Endothelial cell of umbilical vein (primary cell): ENCODE measurements around the gene DIAPH2. TPM values are rescaled to one million over a fixed set of nuclear protein-coding genes. Genes with fewer than 3 reads are reported as not detected.

Source experiments
- BruUV-seq: library from RNA; stranded (reverse); fragments of 400-500 nt; replicated peaks from 2 replicates; lab custom pipeline; 2021; lab: Mats Ljungman, UMichigan
- CTCF ChIA-PET: fragments of 300-600, 350-600 bp; sonication (Branson Sonifier 250); formaldehyde crosslinking; loops from one replicate; lab custom pipeline; 2021; ENCODE audit warnings: antibody characterized with exemption, inconsistent platforms; lab: Charles Lee
- POLR2A ChIA-PET: fragments of 300-600, 350-600 bp; sonication (Branson Sonifier 250); formaldehyde crosslinking; loops from one replicate; lab custom pipeline; 2021; ENCODE audit warnings: antibody characterized with exemption, inconsistent platforms; lab: Charles Lee
- DNase-seq: peaks from one replicate; pipeline ENCODE4 v3.0.0-alpha.2; 2011; ENCODE audit warnings: low read depth, low spot score
- FAIRE-seq: peaks from 2 replicates; lab custom pipeline; 2011; peaks lifted over from hg19 to GRCh38; lab: Jason Lieb, UNC
- H2AFZ ChIP-seq: 2 replicates; pipeline ENCODE4 v1.6.0; 2012; ENCODE audit warnings: low read depth, low read length, control low read depth, inconsistent platforms
- H3K27ac ChIP-seq: 2 replicates; pipeline ENCODE4 v1.5.1; 2011; ENCODE audit warnings: low read depth, mild to moderate bottlenecking, control low read depth, low read length, moderate library complexity; ENCODE audit not compliant: insufficient read depth
- H3K27me3 ChIP-seq, 2 experiments: 2 replicates each; pipeline versions ENCODE4 v1.6.0 to v1.6.1; 2011; ENCODE audit warnings: low read length in 2 of 2, mixed read lengths in 1 of 2; ENCODE audit not compliant: control insufficient read depth in 2 of 2, insufficient read depth in 2 of 2
- H3K36me3 ChIP-seq, 2 experiments: 2 replicates in 1 of 2; 3 replicates in 1 of 2; pipeline ENCODE4 v1.5.1; 2011; ENCODE audit warnings: low read length in 2 of 2, mild to moderate bottlenecking in 1 of 2, moderate library complexity in 1 of 2; ENCODE audit not compliant: control insufficient read depth in 2 of 2, insufficient read depth in 2 of 2; ENCODE audit errors: extremely low read depth in 1 of 2
- H3K4me1 ChIP-seq: 3 replicates; pipeline ENCODE4 v1.5.1; 2011; ENCODE audit warnings: mild to moderate bottlenecking, low read length; ENCODE audit not compliant: control insufficient read depth, insufficient read depth; ENCODE audit errors: extremely low read depth
- H3K4me2 ChIP-seq: 2 replicates; pipeline ENCODE4 v1.6.1; 2011; ENCODE audit warnings: low read length, control low read depth, mixed read lengths; ENCODE audit not compliant: insufficient read depth
- H3K4me3 ChIP-seq, 3 experiments: fragments of 200-600 bp in 1 of 3; sonication (generic), shearing (Covaris generic) in 1 of 3; replicated peaks in 1 of 3; 2 replicates each; pipeline ENCODE4 v1.5.1; 2011 to 2016; ENCODE audit warnings: control low read depth in 3 of 3, low read length in 3 of 3, mild to moderate bottlenecking in 2 of 3, inconsistent platforms in 1 of 3, low read depth in 1 of 3, moderate library complexity in 1 of 3; ENCODE audit not compliant: insufficient read depth in 1 of 3
- H3K79me2 ChIP-seq: 2 replicates; pipeline ENCODE4 v1.6.0; 2012; ENCODE audit warnings: low read length, inconsistent platforms; ENCODE audit not compliant: control insufficient read depth, insufficient read depth
- H3K9ac ChIP-seq: replicated peaks from 2 replicates; pipeline ENCODE3; 2011; ENCODE audit warnings: low read length, control low read depth; ENCODE audit not compliant: insufficient read depth; ENCODE audit errors: extremely low read depth
- H3K9me1 ChIP-seq: replicated peaks from 3 replicates; pipeline ENCODE4 v1.6.0; 2011; ENCODE audit warnings: mild to moderate bottlenecking, low read length; ENCODE audit not compliant: control insufficient read depth, insufficient read depth; ENCODE audit errors: extremely low read depth
- H3K9me3 ChIP-seq: replicated peaks from 2 replicates; pipeline ENCODE4 v1.5.1; 2012; ENCODE audit warnings: low read length, inconsistent platforms; ENCODE audit not compliant: control insufficient read depth, insufficient read depth
- H4K20me1 ChIP-seq: replicated peaks from 2 replicates; pipeline ENCODE3; 2011; ENCODE audit warnings: mild to moderate bottlenecking, low read length; ENCODE audit not compliant: control insufficient read depth, insufficient read depth; ENCODE audit errors: extremely low read depth
- CTCF ChIP-seq, 2 donors: IDR thresholded peaks; 1 replicate in 1 of 2; 2 replicates in 1 of 2; pipeline ENCODE4 v1.5.1; 2011; ENCODE audit warnings: low read length in 2 of 2, mild to moderate bottlenecking in 2 of 2, moderate library complexity in 2 of 2, control low read depth in 1 of 2, inconsistent platforms in 1 of 2, low read depth in 1 of 2; ENCODE audit not compliant: insufficient read depth in 1 of 2; ENCODE audit errors: extremely low read depth in 1 of 2
- EZH2 ChIP-seq: IDR thresholded peaks from 2 replicates; pipeline ENCODE4 v1.6.1; 2012; ENCODE audit warnings: borderline replicate concordance, low read depth, mild to moderate bottlenecking, moderate library complexity, low read length, inconsistent platforms; ENCODE audit not compliant: severe bottlenecking
- FOS ChIP-seq: IDR thresholded peaks from 2 replicates; pipeline ENCODE4 v1.6.1; 2011; ENCODE audit warnings: mild to moderate bottlenecking, low read length, moderate library complexity, borderline replicate concordance; ENCODE audit not compliant: insufficient read depth
- GATA2 ChIP-seq: IDR thresholded peaks from 2 replicates; pipeline ENCODE4 v1.7.0; 2011; ENCODE audit warnings: low read depth, mild to moderate bottlenecking, moderate library complexity, mixed read lengths, low read length; ENCODE audit not compliant: insufficient read length, insufficient read depth
- JUN ChIP-seq: IDR thresholded peaks from 2 replicates; pipeline ENCODE4 v1.6.1; 2011; ENCODE audit warnings: borderline replicate concordance, low read depth; ENCODE audit not compliant: insufficient read length, insufficient read depth
- MAX ChIP-seq: IDR thresholded peaks from 2 replicates; pipeline ENCODE4 v1.6.1; 2011; ENCODE audit not compliant: insufficient read depth, insufficient read length
- MYC ChIP-seq: IDR thresholded peaks from one replicate; pipeline ENCODE4 v1.6.1; 2011; ENCODE audit warnings: mild to moderate bottlenecking, low read depth, low read length
- POLR2A ChIP-seq: IDR thresholded peaks from 2 replicates; pipeline ENCODE4 v1.6.1; 2012; ENCODE audit warnings: low read depth, mild to moderate bottlenecking, control low read depth, low read length
- POLR2AphosphoS5 ChIP-seq: IDR thresholded peaks from 2 replicates; pipeline ENCODE4 v1.6.1; 2012; ENCODE audit warnings: low read depth, mild to moderate bottlenecking, control low read depth, low read length, moderate library complexity; ENCODE audit not compliant: insufficient read depth
- dilution Hi-C: fragments of 300-500 bp; cut with MboI; formaldehyde crosslinking; loops from one replicate; pipeline ENCODE4 v1.15.0; 2019; ENCODE audit warnings: low sequenced_read_pairs; ENCODE audit not compliant: extremely low pct_ligation_motif_present
- intact Hi-C: fragments of 100-400 bp; cut with micrococcal nuclease; formaldehyde crosslinking; loops from one replicate; pipeline ENCODE4 v1.10.0; 2022
- polyA plus RNA-seq, 4 experiments: library from polyadenylated mRNA; depleted of rRNA in 3 of 4; stranded (reverse) in 3 of 4; unstranded in 1 of 4; fragments of >200 nt; gene quantifications; 2 replicates each; pipeline versions ENCODE4 v1.2.1 to v1.2.3, GENCODE V29; 2011 to 2012; ENCODE audit warnings: missing spikeins in 1 of 4
- total RNA-seq: library from RNA; stranded (reverse); gene quantifications from 2 replicates; pipeline ENCODE4 v1.2.3, GENCODE V29; 2021

The DIAPH2 gene
- total and polyA plus RNA-seq, 2 donors (not counting 3 experiments of a cell fraction or from before 2014, with no cell fraction given): 3.0 to 30.0 TPM

- FAIRE-seq: no peak
These were observed 505.0 kb downstream of the DIAPH2 start for GRCh38 chrX:97189668-97190067.

GRCh38 chrX:97199501-97199900, 514.9 kb downstream of the DIAPH2 start:
- Histone ChIP-seq H3K4me3 (no peak overlapping the region), H2AFZ (no peak overlapping the region), H3K27me3 (no peaks in the 10 kb centered on the region), H3K4me2 (no peak overlapping the region), H3K27ac (no peak overlapping the region), H3K9me3 (no peaks in the 10 kb centered on the region), H4K20me1 (no peaks in the 10 kb centered on the region), H3K9me1 (no peaks in the 10 kb centered on the region), H3K36me3 (no peaks in the 10 kb centered on the region), H3K79me2 (no peaks in the 10 kb centered on the region), H3K4me1 (no peaks in the 10 kb centered on the region), H3K9ac (no peak overlapping the region)
- FAIRE-seq (no peak), DNase-seq (no peak)
- TF ChIP-seq GATA2 (no peak), EZH2 (no peak), FOS (no peak), MYC (no peak), POLR2AphosphoS5 (no peak), MAX (no peak), CTCF (IDR thresholded peaks at IDR 0.05; ENCODE audit: extremely low read depth in 1 of 2, insufficient read depth in 1 of 2, low read depth in 1 of 2, low read length in 2 of 2) (no peak), POLR2A (no peak), JUN (no peak)
- BruUV-seq: no TSS peak
- ChIA-PET POLR2A (no interaction called here), CTCF (no interaction called here)
- dilution Hi-C loops (no loop called here), intact Hi-C loops (no loop called here)

More at GRCh38 chrX:97189668-97190067, 505.0 kb downstream of the DIAPH2 start:
- Histone ChIP-seq H3K9ac (no peak overlapping the region), H4K20me1 (no peaks in the 10 kb centered on the region), H3K27me3 (no peaks in the 10 kb centered on the region), H3K4me2 (no peak overlapping the region), H3K36me3 (no peaks in the 10 kb centered on the region), H3K79me2 (no peaks in the 10 kb centered on the region), H2AFZ (no peak overlapping the region), H3K27ac (no peak overlapping the region), H3K9me3 (no peaks in the 10 kb centered on the region), H3K4me1 (no peaks in the 10 kb centered on the region), H3K9me1 (no peaks in the 10 kb centered on the region), H3K4me3 (no peak overlapping the region)
- DNase-seq: no peak
- dilution Hi-C loops (no loop called here), intact Hi-C loops (no loop called here)
- POLR2A ChIA-PET: no interaction called here
- CTCF ChIA-PET: no interaction called here
- TF ChIP-seq GATA2 (no peak), CTCF (IDR thresholded peaks at IDR 0.05; ENCODE audit: extremely low read depth in 1 of 2, insufficient read depth in 1 of 2, low read depth in 1 of 2, low read length in 2 of 2) (no peak)
- BruUV-seq: no TSS peak
